MM.1S (cell line): Measurements from ENCODE around the gene EFTUD2.

Experiments used
- DNase-seq: peaks from one replicate; pipeline ENCODE4 v3.0.0-alpha.2; 2015
- H2AFZ ChIP-seq: fragments of 300-600 bp; sonication (generic); 2 replicates; pipeline ENCODE4 v1.6.0; 2016; ENCODE audit warnings: antibody characterized with exemption, low read length
- H3F3A ChIP-seq: fragments of 300-600 bp; sonication (generic); 2 replicates; pipeline ENCODE4 v1.6.1; 2016; ENCODE audit warnings: mild to moderate bottlenecking, antibody characterized with exemption, low read length, moderate library complexity, mixed read lengths; ENCODE audit not compliant: insufficient read depth
- H3K27ac ChIP-seq: fragments of 300-600 bp; sonication (generic); 2 replicates; pipeline ENCODE4 v1.5.1; 2016; ENCODE audit warnings: mild to moderate bottlenecking, low read length
- H3K27me3 ChIP-seq: fragments of 300-600 bp; sonication (generic); replicated peaks from 2 replicates; pipeline ENCODE4 v1.6.0; 2016; ENCODE audit warnings: low read length; ENCODE audit not compliant: insufficient read depth
- H3K36me3 ChIP-seq: fragments of 300-600 bp; sonication (generic); replicated peaks from 2 replicates; pipeline ENCODE4 v1.6.1; 2016; ENCODE audit warnings: mild to moderate bottlenecking, low read length, mixed read lengths; ENCODE audit not compliant: insufficient read depth
- H3K4me1 ChIP-seq: fragments of 300-600 bp; sonication (generic); 2 replicates; pipeline ENCODE4 v1.6.1; 2016; ENCODE audit warnings: low read length, mixed read lengths
- H3K4me2 ChIP-seq: fragments of 300-600 bp; sonication (generic); 2 replicates; pipeline ENCODE4 v1.6.0; 2016; ENCODE audit warnings: low read depth, low read length
- H3K4me3 ChIP-seq: fragments of 300-600 bp; sonication (generic); 2 replicates; pipeline ENCODE4 v1.5.1; 2016; ENCODE audit warnings: low read length, mixed read lengths
- H3K79me2 ChIP-seq: fragments of 300-600 bp; sonication (generic); 2 replicates; pipeline ENCODE4 v1.6.1; 2016; ENCODE audit warnings: mixed run types, low read length, mixed read lengths
- H3K9ac ChIP-seq: fragments of 300-600 bp; sonication (generic); 2 replicates; pipeline ENCODE4 v1.6.1; 2016; ENCODE audit warnings: low read length, mixed read lengths
- H3K9me2 ChIP-seq: fragments of 300-600 bp; sonication (generic); replicated peaks from 2 replicates; pipeline ENCODE4 v1.6.1; 2016; ENCODE audit warnings: mild to moderate bottlenecking, low read length, mixed read lengths; ENCODE audit not compliant: insufficient read depth
- H3K9me3 ChIP-seq: fragments of 300-600 bp; sonication (generic); replicated peaks from 2 replicates; pipeline ENCODE4 v1.6.1; 2016; ENCODE audit warnings: mild to moderate bottlenecking, low read length, mixed read lengths; ENCODE audit not compliant: insufficient read depth
- H4K20me1 ChIP-seq: fragments of 300-600 bp; sonication (generic); 2 replicates; pipeline ENCODE4 v1.6.1; 2016; ENCODE audit warnings: mild to moderate bottlenecking, low read length, moderate library complexity, mixed read lengths; ENCODE audit not compliant: insufficient read depth
- CTCF ChIP-seq: fragments of 300-600 bp; sonication (generic); IDR thresholded peaks from 2 replicates; pipeline ENCODE4 v1.5.1; 2016; ENCODE audit warnings: antibody characterized with exemption, low read length, mixed read lengths
- EZH2 ChIP-seq: fragments of 300-600 bp; sonication (generic); optimal IDR thresholded peaks from 2 replicates; pipeline ENCODE3; 2017; ENCODE audit warnings: low read depth, mild to moderate bottlenecking, antibody characterized with exemption, low read length, mixed read lengths
- EZH2phosphoT487 ChIP-seq: fragments of 300-600 bp; sonication (generic); IDR thresholded peaks from 2 replicates; pipeline ENCODE4 v1.6.1; 2018; ENCODE audit warnings: antibody characterized with exemption, low read length

Gene EFTUD2

GRCh38 chr17:44859701-44860100 lies 39.5 kb downstream of the EFTUD2 start:
- no peaks in the 10 kb centered on the region for H3K4me1 ChIP-seq
- no peak overlapping the region for H3K4me2 ChIP-seq
- TF ChIP-seq CTCF (no peak), EZH2phosphoT487 (no peak), EZH2 (no peak)
- DNase-seq: no peak
- H3F3A ChIP-seq: no peaks in the 10 kb centered on the region
- no peaks in the 10 kb centered on the region for H3K27me3 ChIP-seq
- no peaks in the 10 kb centered on the region for H3K79me2 ChIP-seq
- no peaks in the 10 kb centered on the region for H3K9me2 ChIP-seq
- H4K20me1 ChIP-seq: no peaks in the 10 kb centered on the region
- H3K27ac ChIP-seq: no peak overlapping the region
- H2AFZ ChIP-seq: no peak overlapping the region
- no peaks in the 10 kb centered on the region for H3K9me3 ChIP-seq
- H3K9ac ChIP-seq: no peak overlapping the region
- no peaks in the 10 kb centered on the region; the same call in 1 of the 2 replicates for H3K36me3 ChIP-seq
- no peak overlapping the region for H3K4me3 ChIP-seq

- no peaks in the 10 kb centered on the region for H3K27me3 ChIP-seq
- no peak overlapping the region for H3K4me2 ChIP-seq
- H2AFZ ChIP-seq: no peak overlapping the region
- no peak overlapping the region for H3K27ac ChIP-seq
- H3K36me3 ChIP-seq: peaks cover 4% of the 10 kb centered on the region; the same call in 1 of the 2 replicates
- no peak for DNase-seq
- no peaks in the 10 kb centered on the region for H3K9me3 ChIP-seq
- H3K4me1 ChIP-seq: no peaks in the 10 kb centered on the region
- no peaks in the 10 kb centered on the region for H3K79me2 ChIP-seq
- H4K20me1 ChIP-seq: no peaks in the 10 kb centered on the region
- H3K9me2 ChIP-seq: no peaks in the 10 kb centered on the region
- H3K4me3 ChIP-seq: no peak overlapping the region
- no peaks in the 10 kb centered on the region for H3F3A ChIP-seq
- no peak for TF ChIP-seq EZH2phosphoT487
- no peak for TF ChIP-seq CTCF
- TF ChIP-seq EZH2: no peak
- H3K9ac ChIP-seq: no peak overlapping the region
These were observed 45.1 kb downstream of the EFTUD2 start for GRCh38 chr17:44854192-44854591.

GRCh38 chr17:44850612-44851011 lies 48.6 kb downstream of the EFTUD2 start:
- Histone ChIP-seq H3K27ac (no peak overlapping the region), H3K36me3 (peaks cover 4% of the 10 kb centered on the region; the same call in 1 of the 2 replicates), H3K4me2 (no peak overlapping the region)

More at GRCh38 chr17:44850612-44851011, 48.6 kb downstream of the EFTUD2 start:
- Histone ChIP-seq H4K20me1 (no peaks in the 10 kb centered on the region), H3K4me1 (no peaks in the 10 kb centered on the region), H3K9me3 (no peaks in the 10 kb centered on the region), H3F3A (no peaks in the 10 kb centered on the region), H3K79me2 (no peaks in the 10 kb centered on the region), H2AFZ (no peak overlapping the region), H3K9me2 (no peaks in the 10 kb centered on the region), H3K27me3 (no peaks in the 10 kb centered on the region), H3K9ac (no peak overlapping the region), H3K4me3 (no peak overlapping the region)
- DNase-seq: no peak
- TF ChIP-seq CTCF (no peak), EZH2phosphoT487 (no peak), EZH2 (no peak)
